ENCODE results near the gene KY. TPM values are rescaled to one million over a fixed set of nuclear protein-coding genes. Genes with fewer than 3 reads are reported as not detected.

KY gene
- total and polyA plus RNA-seq, 2 of the 8 experiments (the other 6 are each of a cell fraction or from before 2014, with no cell fraction given): not detected

GRCh38 chr3:134594331-134594741, 56.5 kb downstream of the KY start:
- H3K4me3 ChIP-seq (ENCODE audit: extremely low read depth in 1 of 4, insufficient read depth in 2 of 4, low read depth in 3 of 4, low read length in 4 of 4): no peak overlapping the region
- no peaks in the 10 kb centered on the region for H4K20me1 ChIP-seq (replicated peaks in 1 of 2; ENCODE audit: control insufficient read depth in 1 of 2, insufficient read depth in 2 of 2, low read length in 2 of 2)
- no peaks in the 10 kb centered on the region for H3K27me3 ChIP-seq (replicated peaks in 1 of 4; ENCODE audit: control insufficient read depth in 3 of 4, extremely low read depth in 1 of 4, insufficient read depth in 3 of 4, low read length in 3 of 4)
- no peak overlapping the region for H2AFZ ChIP-seq (ENCODE audit: low read length)
- no peaks in the 10 kb centered on the region for H3K79me1 ChIP-seq (ENCODE audit: low read depth, low read length)
- no peak overlapping the region for H3K9ac ChIP-seq (replicated peaks in 1 of 4; ENCODE audit: extremely low read depth in 1 of 4, low read depth in 3 of 4, low read length in 3 of 4)
- no peak overlapping the region for H4K5ac ChIP-seq (ENCODE audit: insufficient read length, low read depth, low read length)
- H2BK5ac ChIP-seq (ENCODE audit: low read depth, low read length): no peak overlapping the region
- ChIA-PET POLR2A (ENCODE audit: partially characterized antibody) (no interaction called here), CTCF (ENCODE audit: partially characterized antibody) (no interaction called here)
- H3K9me3 ChIP-seq (ENCODE audit: insufficient read depth in 2 of 2, low read depth in 1 of 2, low read length in 1 of 2): no peaks in the 10 kb centered on the region
- no peak overlapping the region for H2BK120ac ChIP-seq (replicated peaks; ENCODE audit: low read depth, low read length)
- H3K23ac ChIP-seq (ENCODE audit: insufficient read length): no peak overlapping the region
- no peaks in the 10 kb centered on the region for H3K23me2 ChIP-seq (ENCODE audit: low read depth, low read length)
- peaks cover 0 to 3% (median 0%) of the 10 kb centered on the region in 4 experiments; a peak in 1 of 7 replicates for H3K4me1 ChIP-seq (replicated peaks in 1 of 4; ENCODE audit: control insufficient read depth in 3 of 4, insufficient read depth in 4 of 4, low read length in 3 of 4)
- no peak for TF ChIP-seq CTBP2 (IDR thresholded peaks at IDR 0.05; ENCODE audit: borderline replicate concordance, insufficient read depth, insufficient read length, low read length)
- TF ChIP-seq BRCA1 (IDR thresholded peaks at IDR 0.05; ENCODE audit: low read depth, low read length): no peak
- TF ChIP-seq MAX (IDR thresholded peaks at IDR 0.05): 0 out of 2 replicates have a peak, but pooled peaks have one; percentile 19
- H3K27ac ChIP-seq (ENCODE audit: low read depth, low read length): no peak overlapping the region
- H2BK15ac ChIP-seq (ENCODE audit: low read length): no peak overlapping the region
- H2BK20ac ChIP-seq (ENCODE audit: low read length): no peak overlapping the region
- no peak overlapping the region for H2BK12ac ChIP-seq (ENCODE audit: low read depth, low read length)
- H4K91ac ChIP-seq (replicated peaks; ENCODE audit: insufficient read length, low read length): no peak overlapping the region
- H3K4me2 ChIP-seq (ENCODE audit: insufficient read depth in 1 of 2, low read depth in 2 of 2, low read length in 2 of 2): no peak overlapping the region
- no peak overlapping the region for H3K56ac ChIP-seq (replicated peaks; ENCODE audit: insufficient read length, low read depth, low read length)
- DNase-seq (ENCODE audit: low read depth in 1 of 2, low spot score in 2 of 2) (no peak), FAIRE-seq (no peak)
- no peak overlapping the region for H3K14ac ChIP-seq (ENCODE audit: insufficient read length)
- no peaks in the 10 kb centered on the region for H3K79me2 ChIP-seq (ENCODE audit: control insufficient read depth in 1 of 2, insufficient read depth in 2 of 2, low read length in 2 of 2)
- 89% methylated on average over 8 of the region's 8 CpGs; no CpG with 5 or more reads in 1 of the 2 experiments for WGBS, 2 experiments (ENCODE audit: extremely low coverage in 1 of 2, insufficient coverage in 1 of 2, insufficient read length in 1 of 2, insufficient replicate concordance in 2 of 2, low coverage in 1 of 2, low lambda C conversion rate in 2 of 2, missing lambda C conversion rate in 1 of 2)
- no peaks in the 10 kb centered on the region for H3K36me3 ChIP-seq (ENCODE audit: control insufficient read depth in 2 of 4, insufficient read depth in 4 of 4, low read length in 3 of 4)
- H2AK5ac ChIP-seq (ENCODE audit: low read depth, low read length): no peak overlapping the region
- H3K4ac ChIP-seq (replicated peaks; ENCODE audit: insufficient read length, low read depth, low read length): no peak overlapping the region
- H4K8ac ChIP-seq (ENCODE audit: extremely low read depth, insufficient read depth, low read length): no peak overlapping the region
- no peak overlapping the region for H3K18ac ChIP-seq (ENCODE audit: extremely low read depth, low read length)

Measured in H1 (cell line).